ENCODE data around the gene SHB. TPM values are rescaled to one million over a fixed set of nuclear protein-coding genes. Genes with fewer than 3 reads are reported as not detected.

The SHB gene
- total RNA-seq, 2 experiments from 2014 or later, result 2.8 to 3.2 TPM

DNA sequence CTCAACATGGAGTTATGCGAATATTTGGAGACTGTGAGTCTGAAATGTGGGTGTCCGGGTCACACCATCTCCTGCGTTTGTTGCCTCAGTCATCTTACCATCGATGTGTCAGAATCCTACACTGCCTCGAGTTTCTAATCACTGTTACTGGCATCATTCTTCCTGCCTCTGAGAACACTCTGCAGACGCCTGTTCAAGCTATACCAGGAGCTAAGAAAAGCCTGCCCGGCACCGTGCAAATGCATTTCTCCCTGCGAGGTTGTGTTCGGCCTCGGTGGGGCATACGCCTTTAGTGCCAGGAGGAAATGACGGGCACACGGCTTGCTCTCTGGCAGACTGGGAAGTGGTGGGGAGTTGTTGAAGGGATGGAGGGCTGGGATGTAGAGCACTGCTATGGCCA lies 133.9 kb downstream of the SHB start:
- TF ChIP-seq, protein P1, sequence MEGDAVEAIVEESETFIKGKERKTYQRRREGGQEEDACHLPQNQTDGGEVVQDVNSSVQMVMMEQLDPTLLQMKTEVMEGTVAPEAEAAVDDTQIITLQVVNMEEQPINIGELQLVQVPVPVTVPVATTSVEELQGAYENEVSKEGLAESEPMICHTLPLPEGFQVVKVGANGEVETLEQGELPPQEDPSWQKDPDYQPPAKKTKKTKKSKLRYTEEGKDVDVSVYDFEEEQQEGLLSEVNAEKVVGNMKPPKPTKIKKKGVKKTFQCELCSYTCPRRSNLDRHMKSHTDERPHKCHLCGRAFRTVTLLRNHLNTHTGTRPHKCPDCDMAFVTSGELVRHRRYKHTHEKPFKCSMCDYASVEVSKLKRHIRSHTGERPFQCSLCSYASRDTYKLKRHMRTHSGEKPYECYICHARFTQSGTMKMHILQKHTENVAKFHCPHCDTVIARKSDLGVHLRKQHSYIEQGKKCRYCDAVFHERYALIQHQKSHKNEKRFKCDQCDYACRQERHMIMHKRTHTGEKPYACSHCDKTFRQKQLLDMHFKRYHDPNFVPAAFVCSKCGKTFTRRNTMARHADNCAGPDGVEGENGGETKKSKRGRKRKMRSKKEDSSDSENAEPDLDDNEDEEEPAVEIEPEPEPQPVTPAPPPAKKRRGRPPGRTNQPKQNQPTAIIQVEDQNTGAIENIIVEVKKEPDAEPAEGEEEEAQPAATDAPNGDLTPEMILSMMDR (IDR thresholded peaks at IDR 0.05), result no peak
- Mint-ChIP-seq H3K9me3 (no peaks in the 10 kb centered on the region), H3K4me3 (no peak overlapping the region), H3K27me3 (no peaks in the 10 kb centered on the region), H3K4me1 (ENCODE audit: low read depth) (no peaks in the 10 kb centered on the region), H3K36me3 (ENCODE audit: low read depth) (no peaks in the 10 kb centered on the region), H3K27ac (no peak overlapping the region)
- ChIA-PET CTCF (no interaction called here), POLR2A (interaction anchor here (1.3 kb wide), 1 partner anchor 30 kb away, joined by 5 read pairs; no protein-coding TSS in a partner anchor)
- no peak for ATAC-seq
- DNase-seq, result no peak
- intact Hi-C loops (cut with micrococcal nuclease), result no loop called here

DNA sequence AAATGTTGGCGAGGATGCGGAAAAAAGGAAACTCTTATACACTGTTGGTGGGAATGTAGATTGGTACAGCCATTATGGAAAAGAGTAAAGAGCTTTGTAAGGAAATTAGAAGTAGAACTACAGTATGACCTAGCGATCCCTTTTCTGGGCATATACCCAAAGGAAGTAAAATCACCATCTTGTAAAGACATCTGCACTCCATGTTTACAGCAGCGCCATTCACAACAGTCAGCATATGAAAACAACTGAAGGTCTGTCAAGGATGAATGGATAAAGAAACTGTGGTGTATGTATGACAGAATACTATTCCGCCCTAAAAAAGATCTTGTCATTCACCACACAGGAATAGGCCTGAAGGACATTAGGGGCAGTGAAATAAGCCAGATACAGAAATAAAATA lies 137.4 kb downstream of the SHB start:
- intact Hi-C loops (cut with micrococcal nuclease), result no loop called here
- Mint-ChIP-seq H3K4me1 (ENCODE audit: low read depth) (no peaks in the 10 kb centered on the region), H3K4me3 (no peak overlapping the region), H3K27ac (no peak overlapping the region), H3K27me3 (no peaks in the 10 kb centered on the region), H3K36me3 (ENCODE audit: low read depth) (no peaks in the 10 kb centered on the region), H3K9me3 (no peaks in the 10 kb centered on the region)
- ChIA-PET CTCF (interaction anchor here (0.9 kb wide), 1 partner anchor 190 kb away, joined by 3 read pairs; no protein-coding TSS in a partner anchor), POLR2A (no interaction called here)
- TF ChIP-seq, protein P1 (IDR thresholded peaks at IDR 0.05), result no peak
- DNase-seq (no peak), ATAC-seq (no peak)

DNA sequence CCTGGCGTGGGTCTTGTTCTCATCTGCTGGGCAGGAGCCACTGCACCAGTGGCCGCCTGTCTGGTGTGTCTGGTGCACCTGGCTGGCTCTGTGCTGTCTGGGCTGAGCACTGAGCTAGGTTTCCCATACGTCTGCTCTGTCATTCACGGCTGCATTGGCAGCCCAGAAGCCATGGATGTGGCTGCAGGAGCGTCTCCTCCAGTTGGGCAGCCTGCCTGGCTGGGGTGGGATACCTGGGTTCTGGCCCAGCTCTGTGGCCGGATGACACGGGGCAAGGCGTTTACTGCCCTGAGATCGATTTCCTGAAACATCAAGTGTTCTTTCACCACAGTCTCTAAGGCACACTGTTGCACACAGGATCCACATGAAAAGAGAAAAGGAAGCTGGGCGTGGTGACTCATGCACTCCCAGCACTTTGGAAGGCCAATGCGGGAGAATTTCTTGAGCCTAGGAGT lies 139.6 kb downstream of the SHB start:
- CTCF ChIA-PET, result interaction anchor here (1.4 kb wide), 1 partner anchor 14 kb away, joined by 3 read pairs; no protein-coding TSS in a partner anchor
- intact Hi-C loops (cut with micrococcal nuclease), result loop anchor here (10.0 kb wide), 1 partner anchor 355 kb away; no protein-coding TSS in a partner anchor
- Mint-ChIP-seq H3K27me3 (no peaks in the 10 kb centered on the region), H3K4me1 (ENCODE audit: low read depth) (peaks cover 2% of the 10 kb centered on the region), H3K36me3 (ENCODE audit: low read depth) (no peaks in the 10 kb centered on the region), H3K27ac (no peak overlapping the region), H3K4me3 (no peak overlapping the region), H3K9me3 (no peaks in the 10 kb centered on the region)
- TF ChIP-seq, protein P1 (IDR thresholded peaks at IDR 0.05), result no peak
- DNase-seq (no peak), ATAC-seq (no peak)
- POLR2A ChIA-PET, result no interaction called here

DNA sequence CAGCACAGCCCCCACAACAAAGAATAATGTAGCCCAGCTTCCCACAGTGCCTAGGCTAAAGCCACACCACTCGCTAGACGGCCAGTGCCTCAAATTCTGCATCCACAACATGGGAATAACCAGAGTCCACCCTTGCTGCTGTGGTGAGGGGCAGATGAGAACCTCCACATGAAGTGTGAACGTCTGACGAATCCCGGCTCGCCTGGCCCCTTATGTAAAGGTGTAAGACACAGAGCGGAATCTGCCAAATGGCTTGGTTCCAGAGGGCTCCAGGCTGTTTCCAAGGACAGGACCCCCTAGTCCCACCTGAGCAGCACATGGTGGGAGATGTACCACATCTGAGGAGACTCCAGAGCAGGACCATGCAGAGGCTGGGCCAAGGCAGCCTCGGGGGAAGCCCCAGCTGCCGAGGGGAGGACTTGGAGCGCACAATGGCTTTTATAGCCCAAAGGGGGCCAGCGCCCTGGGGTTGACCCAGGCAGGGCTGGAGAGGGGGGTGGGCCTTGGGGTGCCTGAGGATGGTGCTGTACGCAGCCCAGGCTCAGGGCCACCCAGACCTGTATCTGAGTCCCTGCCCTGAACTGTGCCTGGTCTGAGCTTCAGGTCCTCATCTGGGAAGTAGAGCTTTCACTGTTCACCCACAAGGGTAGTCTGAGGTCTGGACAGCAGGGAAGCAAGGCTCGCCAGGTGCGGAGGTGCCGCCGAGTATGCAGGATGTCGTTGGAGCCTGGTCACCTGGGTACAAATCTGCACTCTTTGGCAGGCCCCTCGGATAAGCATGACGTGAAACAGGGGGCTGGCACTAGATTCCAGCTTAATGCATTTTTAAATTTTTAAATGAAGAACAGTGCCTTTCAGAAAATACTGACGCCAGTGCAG lies 140.2 kb downstream of the SHB start:
- no peak overlapping the region for H3K4me3 Mint-ChIP-seq
- DNase-seq, result no peak
- intact Hi-C loops (cut with micrococcal nuclease), result loop anchor here (10.0 kb wide), 1 partner anchor 356 kb away; no protein-coding TSS in a partner anchor
- peaks cover 2% of the 10 kb centered on the region for H3K4me1 Mint-ChIP-seq (ENCODE audit: low read depth)
- H3K27me3 Mint-ChIP-seq, result no peaks in the 10 kb centered on the region
- ChIA-PET CTCF (interaction anchor here (1.4 kb wide), 1 partner anchor 14 kb away, joined by 3 read pairs; no protein-coding TSS in a partner anchor), POLR2A (no interaction called here)
- no peaks in the 10 kb centered on the region for H3K9me3 Mint-ChIP-seq
- no peaks in the 10 kb centered on the region for H3K36me3 Mint-ChIP-seq (ENCODE audit: low read depth)
- TF ChIP-seq, protein P1 (IDR thresholded peaks at IDR 0.05), result no peak
- no peak overlapping the region for H3K27ac Mint-ChIP-seq
- no peak for ATAC-seq
